ENCODE data around the gene APEH.

Gene APEH

GRCh38 chr3:49727924-49728361, 53.8 kb downstream of the APEH start:
- DNase-seq (ENCODE audit: low read depth): no peak

- no peak for DNase-seq (ENCODE audit: low read depth)
These were observed 55.9 kb downstream of the APEH start for GRCh38 chr3:49729966-49730609.

GRCh38 chr3:49732597-49732996, 58.4 kb downstream of the APEH start:
- DNase-seq (ENCODE audit: low read depth): no peak

- peak; percentile 73 for DNase-seq (ENCODE audit: low read depth)
These were observed 59.4 kb downstream of the APEH start for GRCh38 chr3:49733551-49733950.
